ENCODE data around the gene LSR. TPM values are rescaled to one million over a fixed set of nuclear protein-coding genes. Genes with fewer than 3 reads are reported as not detected.

Gene LSR
- total and polyA plus RNA-seq, 2 donors (not counting 1 experiment from before 2014, with no cell fraction given) = 37.2 to 45.3 TPM

DNA sequence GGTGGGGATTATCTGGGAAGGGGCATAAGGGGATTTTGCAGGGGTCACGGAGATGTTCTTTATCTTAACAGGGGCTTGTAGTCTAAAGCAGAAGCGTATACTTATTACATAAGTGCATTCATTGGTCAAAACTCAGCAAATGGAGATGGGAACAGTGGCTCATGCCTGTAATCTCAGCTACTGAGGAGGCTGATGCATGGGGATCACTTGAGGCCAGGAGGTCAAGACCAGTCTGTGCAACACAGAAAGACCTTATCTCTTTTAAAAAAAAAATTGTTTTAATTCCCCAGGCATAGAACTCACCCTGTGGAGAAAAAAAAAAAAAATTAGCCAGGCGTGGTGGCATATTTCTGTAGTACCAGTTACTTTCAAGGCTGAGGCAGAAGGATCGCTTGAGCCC lies 39.2 kb upstream of the LSR start:
- intact Hi-C loops (cut with micrococcal nuclease) = loop anchor here (5.0 kb wide), 2 partner anchors 113 to 138 kb away; partner anchors contain the start of gene FFAR1
- H3K4me1 Mint-ChIP-seq = peaks cover 75% of the 10 kb centered on the region
- Histone ChIP-seq H3K36me3 (replicated peaks in 1 of 2; ENCODE audit: control extremely low read depth in 1 of 2, control insufficient read depth in 1 of 2, extremely low read depth in 1 of 2, insufficient read depth in 2 of 2, low read length in 1 of 2) (no peaks in the 10 kb centered on the region), H3K4me1 (ENCODE audit: control insufficient read depth in 2 of 2, insufficient read depth in 2 of 2, low read length in 2 of 2) (peaks cover 95 to 98% of the 10 kb centered on the region in 2 donors), H3K4me3 (ENCODE audit: control extremely low read depth in 1 of 5, extremely low read depth in 1 of 5, insufficient read depth in 1 of 5, low read depth in 2 of 5, low read length in 4 of 5) (no peak overlapping the region), H3K9me3 (ENCODE audit: control extremely low read depth in 1 of 3, control insufficient read depth in 2 of 3, insufficient read depth in 1 of 3, low read length in 2 of 3) (peaks cover 0 to 10% (median 3%) of the 10 kb centered on the region in 3 donors), H3K79me2 (ENCODE audit: control insufficient read depth, insufficient read depth, low read length) (no peaks in the 10 kb centered on the region), H2AFZ (ENCODE audit: insufficient read depth, low read depth, low read length, poor library complexity, severe bottlenecking) (no peak overlapping the region), H3K27me3 (replicated peaks in 1 of 4; ENCODE audit: control extremely low read depth in 1 of 4, control insufficient read depth in 3 of 4, insufficient read depth in 4 of 4, low read length in 3 of 4) (no peaks in the 10 kb centered on the region), H3K9ac (ENCODE audit: low read length) (no peak overlapping the region), H4K20me1 (ENCODE audit: control insufficient read depth, insufficient read depth, low read length, poor library complexity, severe bottlenecking) (no peaks in the 10 kb centered on the region), H3K4me2 (replicated peaks; ENCODE audit: low read depth, low read length, poor library complexity, severe bottlenecking) (no peak overlapping the region), H3K27ac (ENCODE audit: low read length in 2 of 2) (peak overlapping the region; percentile 93 to 99)
- no peak for TF ChIP-seq EZH2 (IDR thresholded peaks at IDR 0.05; ENCODE audit: borderline replicate concordance, insufficient read depth, low read depth, low read length, poor library complexity, severe bottlenecking)
- TF ChIP-seq, protein P1, sequence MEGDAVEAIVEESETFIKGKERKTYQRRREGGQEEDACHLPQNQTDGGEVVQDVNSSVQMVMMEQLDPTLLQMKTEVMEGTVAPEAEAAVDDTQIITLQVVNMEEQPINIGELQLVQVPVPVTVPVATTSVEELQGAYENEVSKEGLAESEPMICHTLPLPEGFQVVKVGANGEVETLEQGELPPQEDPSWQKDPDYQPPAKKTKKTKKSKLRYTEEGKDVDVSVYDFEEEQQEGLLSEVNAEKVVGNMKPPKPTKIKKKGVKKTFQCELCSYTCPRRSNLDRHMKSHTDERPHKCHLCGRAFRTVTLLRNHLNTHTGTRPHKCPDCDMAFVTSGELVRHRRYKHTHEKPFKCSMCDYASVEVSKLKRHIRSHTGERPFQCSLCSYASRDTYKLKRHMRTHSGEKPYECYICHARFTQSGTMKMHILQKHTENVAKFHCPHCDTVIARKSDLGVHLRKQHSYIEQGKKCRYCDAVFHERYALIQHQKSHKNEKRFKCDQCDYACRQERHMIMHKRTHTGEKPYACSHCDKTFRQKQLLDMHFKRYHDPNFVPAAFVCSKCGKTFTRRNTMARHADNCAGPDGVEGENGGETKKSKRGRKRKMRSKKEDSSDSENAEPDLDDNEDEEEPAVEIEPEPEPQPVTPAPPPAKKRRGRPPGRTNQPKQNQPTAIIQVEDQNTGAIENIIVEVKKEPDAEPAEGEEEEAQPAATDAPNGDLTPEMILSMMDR (IDR thresholded peaks at IDR 0.05) = no peak
- H3K4me3 Mint-ChIP-seq = peak overlapping the region; percentile 17
- CTCF ChIA-PET = interaction anchor here (1.6 kb wide), 1 partner anchor 10 kb away, joined by 4 read pairs; no protein-coding TSS in a partner anchor
- no peaks in the 10 kb centered on the region for H3K27me3 Mint-ChIP-seq
- WGBS (ENCODE audit: insufficient coverage) = 100% methylated on average over 1 of the region's 4 CpGs
- POLR2A ChIA-PET = interaction anchor here (0.7 to 2.5 kb wide), 2 partner anchors 28 to 68 kb away, joined by 3 to 9 read pairs; no protein-coding TSS in a partner anchor
- H3K9me3 Mint-ChIP-seq (ENCODE audit: insufficient read depth) = no peaks in the 10 kb centered on the region
- ATAC-seq (ENCODE audit: low read depth) = no peak
- peak overlapping the region; percentile 88 for H3K27ac Mint-ChIP-seq
- DNase-seq = no peak

DNA sequence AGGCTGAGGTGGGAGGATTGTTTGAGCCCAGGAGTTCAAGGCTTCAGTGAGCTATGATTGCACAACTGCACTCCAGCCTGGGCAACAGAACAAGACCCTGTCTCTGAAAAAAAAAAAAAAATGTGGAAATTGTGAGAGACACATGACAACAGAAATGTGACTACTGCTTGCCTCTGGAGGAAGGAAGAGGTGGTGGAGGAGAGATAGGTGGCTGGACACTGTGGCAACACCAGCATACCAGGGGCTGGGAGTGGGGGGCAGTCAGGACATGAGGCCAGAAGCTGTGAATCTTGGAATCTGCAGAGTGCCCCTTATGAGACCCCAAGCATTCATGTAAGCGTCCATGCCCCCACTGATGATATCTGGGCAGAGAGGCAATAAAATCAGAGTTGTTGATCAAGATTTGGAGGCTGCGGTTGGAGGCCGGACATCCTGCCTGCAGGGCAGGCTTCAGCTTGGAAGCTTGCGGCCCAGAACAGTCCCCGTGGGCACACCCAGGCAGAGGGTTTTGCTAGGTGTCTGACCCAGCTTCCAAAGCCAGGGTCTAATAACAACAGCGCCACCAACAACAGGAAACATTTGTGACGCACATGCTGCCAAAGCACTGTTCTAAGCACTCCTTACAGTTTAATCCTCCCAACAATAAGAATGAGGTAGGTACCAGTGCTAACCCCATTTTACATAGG lies 37.1 kb upstream of the LSR start:
- Histone ChIP-seq H3K9me3 (ENCODE audit: control extremely low read depth in 1 of 3, control insufficient read depth in 2 of 3, insufficient read depth in 1 of 3, low read length in 2 of 3) (peaks cover 0 to 10% (median 3%) of the 10 kb centered on the region in 3 donors), H2AFZ (ENCODE audit: insufficient read depth, low read depth, low read length, poor library complexity, severe bottlenecking) (no peak overlapping the region), H3K27me3 (replicated peaks in 1 of 4; ENCODE audit: control extremely low read depth in 1 of 4, control insufficient read depth in 3 of 4, insufficient read depth in 4 of 4, low read length in 3 of 4) (no peaks in the 10 kb centered on the region), H3K4me2 (replicated peaks; ENCODE audit: low read depth, low read length, poor library complexity, severe bottlenecking) (peak overlapping the region; percentile 58), H3K4me1 (ENCODE audit: control insufficient read depth in 2 of 2, insufficient read depth in 2 of 2, low read length in 2 of 2) (peaks cover 95 to 98% of the 10 kb centered on the region in 2 donors), H4K20me1 (ENCODE audit: control insufficient read depth, insufficient read depth, low read length, poor library complexity, severe bottlenecking) (no peaks in the 10 kb centered on the region), H3K36me3 (replicated peaks in 1 of 2; ENCODE audit: control extremely low read depth in 1 of 2, control insufficient read depth in 1 of 2, extremely low read depth in 1 of 2, insufficient read depth in 2 of 2, low read length in 1 of 2) (no peaks in the 10 kb centered on the region), H3K9ac (ENCODE audit: low read length) (peak overlapping the region; percentile 55), H3K4me3 (ENCODE audit: control extremely low read depth in 1 of 5, extremely low read depth in 1 of 5, insufficient read depth in 1 of 5, low read depth in 2 of 5, low read length in 4 of 5) (peak overlapping the region in 2 of 5 experiments; percentile 15 to 30), H3K27ac (ENCODE audit: low read length in 2 of 2) (peak overlapping the region; percentile 93 to 99), H3K79me2 (ENCODE audit: control insufficient read depth, insufficient read depth, low read length) (no peaks in the 10 kb centered on the region)
- peaks cover 76% of the 10 kb centered on the region for H3K4me1 Mint-ChIP-seq
- CTCF ChIA-PET = interaction anchor here (0.9 to 3.4 kb wide), 8 partner anchors 12 to 76 kb away, joined by 3 to 13 read pairs (median 6); partner anchors contain the start of genes FXYD5, FXYD7 and LGI4
- TF ChIP-seq, protein P1 (IDR thresholded peaks at IDR 0.05) = no peak
- peak; percentile 37 for ATAC-seq (ENCODE audit: low read depth)
- peak overlapping the region; percentile 98 for H3K27ac Mint-ChIP-seq
- H3K27me3 Mint-ChIP-seq = no peaks in the 10 kb centered on the region
- intact Hi-C loops (cut with micrococcal nuclease) = loop anchor here (5.0 kb wide), 2 partner anchors 111 to 136 kb away; partner anchors contain the start of gene FFAR1
- POLR2A ChIA-PET = interaction anchor here (0.5 to 2.5 kb wide), 8 partner anchors 24 to 70 kb away, joined by 3 to 18 read pairs (median 8); partner anchors contain the start of genes FXYD5 and FXYD7
- WGBS (ENCODE audit: insufficient coverage) = 15% methylated on average over 5 of the region's 7 CpGs
- H3K4me3 Mint-ChIP-seq = peak overlapping the region; percentile 82
- peaks cover 2% of the 10 kb centered on the region for H3K9me3 Mint-ChIP-seq (ENCODE audit: insufficient read depth)
- DNase-seq = peak; percentile 83
